ENCODE results near the gene ARHGEF16. TPM values are rescaled to one million over a fixed set of nuclear protein-coding genes. Genes with fewer than 3 reads are reported as not detected.

The ARHGEF16 gene
- total RNA-seq, 1 experiment from 2014 or later = 6.7 TPM

DNA sequence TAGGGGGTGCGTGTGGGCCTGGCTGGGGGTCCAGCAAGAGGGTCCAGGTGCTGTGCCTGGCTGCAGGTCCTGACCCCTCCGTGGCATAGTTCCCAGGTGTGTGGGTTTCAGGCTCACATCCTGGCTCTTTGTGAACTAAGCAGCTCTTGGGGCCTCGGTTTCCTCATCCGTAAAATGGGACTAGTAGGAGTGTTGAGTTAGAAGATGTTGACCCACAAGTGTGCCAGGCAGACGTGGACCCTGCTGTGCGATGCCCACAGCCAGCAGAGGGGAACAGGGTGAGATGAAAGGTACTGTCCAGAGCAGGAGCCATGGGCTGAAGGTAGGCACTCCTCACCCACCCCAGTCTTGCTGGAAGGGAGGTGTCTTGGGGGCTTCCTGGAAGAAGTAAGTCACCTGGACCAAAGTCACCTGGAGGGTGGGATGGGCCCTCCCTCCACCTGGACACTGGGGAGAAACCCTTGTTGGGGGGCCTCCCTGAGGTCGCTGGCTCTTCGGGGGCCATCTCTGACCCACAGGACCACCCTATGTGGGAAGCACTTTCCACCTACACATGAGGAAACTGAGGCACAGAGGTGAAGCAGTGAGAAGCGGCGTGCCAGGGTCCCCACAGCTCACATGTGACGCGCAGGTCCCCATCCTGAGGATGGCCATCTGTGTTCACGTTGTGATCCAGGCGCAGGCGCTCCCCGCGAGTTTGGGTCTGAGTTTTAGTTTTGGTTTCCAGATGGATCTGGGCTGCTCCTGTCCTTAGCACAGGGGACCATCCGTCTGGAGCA lies 1.4 kb downstream of the ARHGEF16 start:
- no peak for DNase-seq (ENCODE audit: extremely low read depth, low read depth)

DNA sequence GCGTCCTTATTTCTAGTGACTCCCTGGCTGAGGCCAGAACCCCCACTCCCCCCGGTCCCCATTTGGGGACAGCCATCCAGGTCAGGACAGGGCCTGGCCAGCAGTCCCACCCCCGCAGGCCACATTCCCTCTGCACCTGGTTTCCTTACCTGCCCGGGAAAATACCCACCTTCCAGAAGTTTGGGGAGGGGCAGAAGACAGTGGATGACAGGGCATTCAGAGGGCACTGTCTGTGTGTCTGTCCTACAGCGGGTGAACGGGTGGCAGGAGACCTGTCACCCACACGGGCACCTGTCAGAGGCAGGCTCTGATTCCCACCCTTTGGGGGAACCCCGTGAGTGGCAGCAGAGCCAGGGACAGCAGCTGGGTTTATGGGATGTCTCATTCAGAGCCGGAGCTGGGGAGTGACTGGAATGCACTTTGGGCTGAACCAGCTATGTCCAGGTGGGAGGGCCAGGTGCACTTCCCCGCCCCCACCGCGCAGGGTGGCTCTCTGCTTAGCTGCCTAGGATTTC lies 2.0 kb downstream of the ARHGEF16 start:
- DNase-seq (ENCODE audit: extremely low read depth, low read depth) = no peak

DNA sequence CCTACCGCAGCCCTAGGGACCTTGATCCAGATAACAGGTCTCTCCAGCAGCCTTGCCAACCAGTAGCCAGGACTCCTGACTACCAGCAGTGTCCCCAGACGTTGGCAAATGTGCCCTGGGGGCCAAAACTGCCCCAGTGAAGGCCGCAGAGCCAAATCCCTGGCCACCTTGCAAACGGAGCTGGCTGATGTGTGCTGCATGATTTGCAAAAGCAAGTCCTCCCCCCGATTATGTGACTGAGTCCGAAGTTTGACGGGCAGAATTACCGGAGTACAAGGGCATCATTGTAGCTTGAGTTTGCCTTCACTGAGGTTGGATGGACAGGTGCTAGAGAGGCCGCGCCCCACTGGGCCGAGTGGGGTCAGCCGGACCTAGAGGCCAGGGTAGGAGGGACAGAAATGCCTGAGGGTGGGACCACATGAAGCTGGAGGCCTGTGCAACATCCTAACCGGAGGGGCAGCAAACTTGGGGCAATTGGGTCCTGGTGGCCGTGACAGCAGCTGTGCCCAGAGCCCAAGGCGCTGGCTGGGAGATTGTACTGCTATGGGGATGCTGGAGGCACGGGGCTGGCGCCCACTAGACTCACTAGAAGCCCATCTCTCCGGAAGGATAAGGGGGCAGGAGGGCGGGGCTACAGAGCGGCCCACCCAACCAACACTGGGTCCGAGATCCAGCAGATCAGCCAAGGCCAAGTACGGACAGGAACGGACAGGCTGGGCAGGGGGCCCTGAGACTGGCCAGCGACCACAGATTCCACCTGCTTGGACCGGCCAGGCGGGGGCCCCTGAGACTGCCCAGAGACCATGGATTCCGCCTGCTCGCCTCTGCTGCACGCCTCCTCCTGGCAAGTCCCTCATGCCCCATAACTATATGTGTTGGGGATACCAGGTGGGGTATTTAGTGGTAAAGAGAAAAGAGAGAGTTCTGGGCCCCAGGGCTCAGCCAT lies 2.8 kb downstream of the ARHGEF16 start:
- no peak for DNase-seq (ENCODE audit: extremely low read depth, low read depth)

DNA sequence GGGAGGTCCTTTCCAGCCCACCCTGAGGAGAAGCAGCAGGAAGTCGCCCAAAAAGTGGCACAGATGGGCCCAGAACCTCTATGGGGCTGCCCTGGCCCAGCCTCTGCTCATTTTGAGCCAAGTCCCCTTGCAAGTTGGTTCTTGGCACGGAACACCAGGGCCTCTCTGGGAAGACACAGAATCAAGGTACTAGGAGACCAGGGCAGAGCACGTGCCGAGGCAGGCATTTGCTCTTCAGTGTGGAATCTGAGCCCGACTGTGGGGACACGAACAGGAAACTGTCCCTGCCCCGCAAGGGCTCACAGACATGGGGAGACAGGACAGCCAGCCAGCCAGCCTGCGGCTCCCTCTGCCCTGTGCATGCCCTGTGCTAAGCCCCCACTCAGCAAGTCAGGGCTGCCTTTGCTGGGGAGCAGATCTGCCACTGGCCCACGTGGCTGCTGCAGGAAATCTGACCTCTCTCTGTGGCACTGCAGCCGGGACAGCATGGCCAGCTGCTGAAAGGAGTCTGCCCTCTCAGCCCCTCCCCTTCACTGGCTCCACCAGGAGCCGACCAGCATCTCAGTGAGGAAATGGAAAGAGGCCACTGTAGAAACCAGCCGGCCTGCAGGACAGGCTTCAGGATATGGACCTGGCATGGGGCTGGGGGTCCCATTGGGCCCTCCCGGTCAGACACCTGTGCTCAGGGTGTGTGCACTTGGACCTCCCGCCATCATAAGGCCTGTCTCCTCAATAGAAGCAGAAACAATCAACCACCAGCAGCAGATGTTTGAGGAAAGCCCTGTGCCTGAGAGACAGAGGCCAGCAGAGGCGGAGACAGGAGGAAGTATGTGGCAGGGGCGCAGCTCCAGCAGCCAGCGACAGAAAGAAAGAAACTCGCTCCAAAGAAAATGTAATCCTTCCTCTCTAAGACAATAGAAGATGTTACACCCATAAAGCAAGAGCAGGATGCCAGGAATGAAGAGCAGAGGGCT lies 3.7 kb downstream of the ARHGEF16 start:
- DNase-seq (ENCODE audit: extremely low read depth, low read depth) = no peak

DNA sequence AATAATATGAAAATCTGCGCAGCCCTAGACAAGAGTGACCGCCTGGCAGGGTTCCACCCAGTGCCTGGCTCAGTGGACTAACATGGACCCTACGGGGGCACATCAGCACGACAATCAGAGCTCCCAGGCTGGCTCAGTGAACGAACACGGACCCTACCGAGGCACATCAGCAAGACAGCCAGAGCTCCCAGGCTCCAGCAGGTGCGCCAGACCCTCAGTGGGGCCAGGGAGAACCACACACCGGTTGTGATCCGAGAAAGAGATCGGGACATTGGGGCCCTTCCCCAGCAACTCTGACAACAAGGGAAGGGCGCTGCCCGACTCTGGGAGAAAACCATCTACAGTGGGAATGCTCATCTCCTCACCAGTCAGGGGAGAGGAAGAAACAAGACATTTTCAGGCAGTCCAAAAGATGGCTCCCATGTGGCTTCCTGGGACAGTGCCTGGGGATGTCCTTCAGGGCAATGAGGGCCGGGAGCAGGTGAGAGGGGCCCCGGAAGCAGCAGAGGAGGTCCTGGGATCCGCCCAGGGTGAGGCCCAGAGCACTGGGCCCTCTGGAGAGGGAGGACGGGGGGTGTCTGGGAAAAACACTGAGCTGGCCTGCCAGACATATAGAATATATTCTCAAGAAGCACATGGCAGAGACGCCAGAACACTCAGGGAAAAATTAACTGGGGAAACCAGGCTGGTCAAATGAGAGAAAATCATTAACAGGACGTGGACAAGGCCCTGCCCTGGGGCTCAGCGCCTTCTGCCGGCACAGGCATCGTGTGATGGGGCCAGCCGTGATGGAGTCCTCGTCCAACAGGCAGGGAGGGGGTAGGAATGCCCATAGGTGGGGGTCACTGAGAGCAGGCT lies 4.8 kb downstream of the ARHGEF16 start:
- no peak for DNase-seq (ENCODE audit: extremely low read depth, low read depth)

DNA sequence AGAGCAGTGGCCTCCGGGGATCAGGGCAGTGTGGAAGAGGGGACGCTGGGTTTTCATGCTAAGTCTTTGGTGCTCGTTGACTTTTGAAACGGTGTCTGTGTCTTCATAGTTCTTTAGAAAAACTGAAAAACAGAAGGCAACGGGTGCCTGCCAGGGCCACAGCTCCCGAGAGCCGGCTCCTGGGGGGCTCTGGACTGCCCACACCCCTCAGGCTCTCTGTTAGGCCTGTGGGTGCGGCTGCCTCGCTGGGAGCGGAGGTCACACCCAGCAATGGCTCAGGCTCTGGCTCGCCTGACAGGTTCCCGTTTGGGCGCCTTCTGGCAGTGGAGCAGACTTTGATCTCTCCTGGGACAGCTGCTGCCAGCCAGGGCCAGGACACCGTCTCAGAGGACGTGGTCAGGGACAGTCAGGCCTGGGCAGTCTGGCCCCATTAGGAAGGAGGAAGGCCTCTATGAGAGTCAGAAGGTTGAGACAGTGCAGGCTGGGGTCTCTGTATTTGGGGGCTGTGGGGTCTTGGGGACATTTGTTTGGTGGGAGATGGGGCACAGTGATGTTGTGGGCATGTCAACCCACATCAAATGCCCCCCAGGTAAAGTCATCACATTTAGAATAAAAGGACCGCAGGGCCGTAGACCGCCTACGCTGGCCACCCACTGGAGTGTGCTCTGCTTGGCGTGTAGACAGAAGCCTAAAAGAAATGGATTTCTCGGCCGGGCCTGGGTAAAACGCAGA lies 5.6 kb downstream of the ARHGEF16 start:
- no peak for DNase-seq (ENCODE audit: extremely low read depth, low read depth)

DNA sequence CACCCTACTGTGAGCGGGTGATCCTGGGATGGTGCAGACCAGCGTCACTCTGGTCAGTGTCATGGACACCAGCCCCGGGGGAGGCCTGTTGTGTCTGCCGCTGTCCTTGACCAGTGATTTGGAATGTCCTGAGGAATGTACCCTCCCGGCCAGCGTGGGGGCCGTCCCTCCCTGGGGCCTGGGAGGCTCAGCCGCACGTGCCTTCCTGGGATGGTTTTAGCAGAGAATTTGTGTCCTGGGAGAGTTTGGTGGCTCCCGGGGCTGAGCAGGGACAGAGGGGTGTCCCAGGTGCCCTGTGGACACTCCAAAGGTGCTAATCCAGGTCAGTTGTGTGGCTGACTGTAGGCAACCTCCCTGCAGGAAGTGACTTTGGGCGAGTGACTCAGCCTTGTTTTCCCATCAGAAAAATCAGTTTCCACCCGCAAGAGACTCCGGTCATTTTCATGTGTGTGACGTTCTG lies 6.2 kb downstream of the ARHGEF16 start:
- DNase-seq (ENCODE audit: extremely low read depth, low read depth) = no peak

DNA sequence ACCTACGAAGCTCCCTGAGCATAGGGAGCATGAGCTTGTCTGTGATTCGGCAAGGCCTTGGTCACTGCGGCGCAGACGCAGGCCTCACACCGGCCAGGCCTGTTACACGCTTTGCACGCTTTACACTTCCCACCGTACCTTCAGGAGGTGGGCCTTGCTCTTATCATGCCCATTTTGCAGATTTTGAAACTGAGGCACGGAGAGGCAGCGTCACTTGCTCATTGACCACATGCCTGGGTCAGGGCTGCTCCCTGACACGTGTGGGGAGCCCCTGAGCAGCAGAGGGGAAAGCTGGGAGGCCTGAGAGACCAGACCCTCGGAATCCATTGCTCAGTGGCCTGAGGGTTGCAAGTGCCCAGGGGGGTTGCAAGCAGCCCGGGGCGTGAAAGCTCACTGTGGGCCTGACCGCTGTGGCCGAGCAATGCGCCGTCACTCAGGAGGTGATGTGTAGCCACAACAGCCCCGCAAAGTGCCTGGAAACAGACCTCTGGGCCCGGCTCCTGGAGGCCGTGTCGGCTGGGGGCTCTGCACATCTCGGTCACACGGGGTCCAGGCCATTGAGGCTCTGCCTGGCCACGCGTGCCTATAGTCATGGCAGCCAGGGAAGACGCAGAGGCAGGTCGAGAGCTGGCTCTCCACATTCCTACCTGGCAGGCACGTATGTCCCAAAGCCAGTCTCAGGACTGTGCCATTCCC lies 6.9 kb downstream of the ARHGEF16 start:
- no peak for DNase-seq (ENCODE audit: extremely low read depth, low read depth)

DNA sequence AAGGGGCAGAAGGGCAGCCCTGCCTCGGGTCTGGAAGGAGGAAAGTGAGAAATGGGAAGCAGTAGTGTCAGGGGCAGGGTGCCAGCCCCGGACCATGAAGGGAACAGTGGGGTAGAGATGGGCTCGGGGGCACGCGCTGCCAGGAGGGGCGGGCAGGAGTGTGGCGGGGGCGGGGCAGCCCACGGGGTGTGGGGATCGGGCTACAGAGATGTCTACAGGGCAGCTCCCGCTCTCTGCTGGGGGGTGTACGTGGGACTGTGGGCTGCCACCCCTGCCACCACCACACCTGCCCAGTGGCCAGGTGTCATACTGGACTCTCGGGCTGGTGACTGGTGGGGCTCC lies 7.4 kb downstream of the ARHGEF16 start:
- no peak for DNase-seq (ENCODE audit: extremely low read depth, low read depth)

DNA sequence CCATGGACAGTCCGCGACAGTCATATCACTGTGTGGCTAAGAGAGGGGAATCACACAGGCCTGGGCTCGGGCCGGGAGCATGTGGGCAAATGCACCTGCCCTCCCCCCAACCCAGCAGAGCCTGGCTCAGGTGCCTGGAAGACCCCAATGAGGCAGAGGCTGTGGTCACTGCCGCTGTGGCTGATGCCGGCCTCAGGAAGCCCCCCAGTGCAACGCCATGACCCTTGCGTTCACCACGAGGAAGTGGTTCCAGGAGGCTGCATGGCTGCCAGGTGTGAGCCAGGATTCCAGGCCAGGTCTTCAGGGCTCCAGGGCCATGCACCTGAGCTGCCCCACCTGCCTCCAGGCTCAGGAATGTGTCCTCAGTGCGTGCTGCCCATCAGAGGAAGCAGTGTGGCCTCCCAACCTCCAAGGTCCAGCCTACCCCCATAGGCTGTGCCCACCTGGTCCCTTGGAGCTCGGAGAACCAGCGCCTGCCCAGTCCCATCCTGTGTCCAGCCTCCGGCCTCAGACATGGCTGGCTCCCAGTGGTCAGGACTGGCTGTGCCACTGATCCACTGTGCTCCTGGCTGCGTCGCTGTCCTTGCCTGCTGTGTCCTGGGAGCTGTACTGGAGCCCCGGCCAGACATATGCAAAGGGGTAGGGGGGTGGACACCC lies 8.0 kb downstream of the ARHGEF16 start:
- no peak for DNase-seq (ENCODE audit: extremely low read depth, low read depth)

DNA sequence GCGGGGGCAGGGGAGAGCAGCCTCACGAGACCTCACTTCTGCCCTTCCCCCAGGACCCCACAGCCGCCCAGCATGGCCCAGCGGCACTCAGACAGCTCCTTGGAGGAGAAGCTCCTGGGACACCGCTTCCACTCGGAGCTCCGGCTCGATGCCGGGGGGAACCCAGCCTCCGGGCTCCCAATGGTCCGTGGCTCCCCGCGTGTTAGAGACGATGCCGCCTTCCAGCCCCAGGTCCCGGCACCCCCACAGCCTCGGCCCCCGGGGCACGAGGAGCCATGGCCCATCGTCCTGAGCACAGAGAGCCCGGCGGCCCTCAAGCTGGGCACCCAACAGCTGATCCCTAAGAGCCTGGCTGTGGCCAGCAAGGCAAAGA lies 8.5 kb downstream of the ARHGEF16 start:
- no peak for DNase-seq (ENCODE audit: extremely low read depth, low read depth)

DNA sequence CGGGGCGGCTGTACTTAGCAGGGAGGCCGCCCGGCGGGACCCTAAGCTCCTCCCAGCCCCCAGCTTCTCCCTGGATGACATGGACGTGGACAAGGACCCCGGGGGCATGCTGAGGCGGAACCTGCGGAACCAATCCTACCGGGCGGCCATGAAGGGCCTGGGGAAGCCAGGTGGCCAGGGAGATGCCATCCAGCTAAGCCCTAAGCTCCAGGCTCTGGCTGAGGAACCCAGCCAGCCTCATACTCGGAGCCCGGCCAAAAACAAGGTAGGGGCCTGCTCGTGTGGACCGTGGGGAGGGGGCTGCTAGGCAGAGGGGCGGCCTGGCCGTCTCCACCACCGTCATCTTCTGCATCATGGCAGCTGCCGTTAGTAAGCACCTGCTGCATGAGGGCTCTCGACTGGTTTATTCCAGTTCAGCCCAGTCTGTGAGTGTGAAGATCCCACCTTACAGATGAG lies 9.0 kb downstream of the ARHGEF16 start:
- no peak for DNase-seq (ENCODE audit: extremely low read depth, low read depth)

DNA sequence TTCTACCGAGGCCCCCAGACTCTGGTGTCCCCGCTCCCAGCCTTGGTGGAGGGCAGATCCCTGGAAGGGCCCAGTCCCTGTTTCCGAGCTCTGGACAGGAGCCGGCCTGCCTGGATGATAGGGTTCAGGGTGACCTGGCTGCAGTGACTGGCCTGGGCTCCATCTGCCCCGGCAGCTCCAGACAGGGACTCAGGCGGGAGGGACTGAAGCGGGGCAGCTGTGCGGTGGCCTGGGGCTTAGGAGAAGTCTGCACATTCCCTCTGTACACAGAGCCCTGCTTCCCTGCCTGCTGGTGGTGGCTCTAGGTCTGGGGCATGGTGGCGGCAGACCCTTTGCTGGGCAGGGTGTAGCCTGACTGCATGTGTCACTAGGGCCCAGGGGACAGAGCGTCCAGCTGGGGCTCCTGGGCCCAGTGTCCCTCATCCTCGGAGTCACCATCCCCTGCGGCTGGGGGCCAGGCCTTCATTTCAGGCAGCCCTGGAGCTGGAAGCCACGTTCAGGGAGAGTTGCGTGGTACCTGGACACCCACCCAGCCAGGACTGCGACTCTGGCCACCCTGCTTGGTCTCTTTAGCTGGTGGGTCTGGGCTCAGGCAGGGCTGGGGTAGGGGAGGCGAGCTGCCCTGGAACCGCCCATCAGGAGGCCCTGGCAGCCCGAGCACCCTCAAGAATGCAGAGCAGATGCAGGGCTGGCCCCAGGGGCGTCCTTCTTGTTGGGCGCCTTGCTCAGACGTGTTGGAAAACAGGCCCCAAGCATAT lies 9.6 kb downstream of the ARHGEF16 start:
- no peak for DNase-seq (ENCODE audit: extremely low read depth, low read depth)

DNA sequence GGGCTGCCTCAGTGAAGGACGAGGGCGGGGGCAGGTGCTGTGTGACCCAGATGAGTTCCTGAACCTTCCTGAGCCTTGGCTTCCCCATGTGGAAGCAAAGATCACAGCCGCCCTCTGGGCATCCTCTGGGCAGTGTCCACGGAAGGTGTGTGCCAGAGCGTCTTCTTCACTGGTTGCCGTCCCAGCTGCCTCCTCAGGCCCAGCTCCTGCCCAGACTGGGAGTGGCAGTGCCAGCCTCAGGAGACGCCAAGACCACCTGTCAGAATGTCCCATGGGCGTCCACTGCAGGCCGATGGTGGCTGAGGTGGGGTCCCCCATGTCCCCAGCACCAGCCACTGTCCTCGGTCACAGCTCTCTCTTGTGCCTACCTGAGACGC lies 10.2 kb downstream of the ARHGEF16 start:
- no peak for DNase-seq (ENCODE audit: extremely low read depth, low read depth)

DNA sequence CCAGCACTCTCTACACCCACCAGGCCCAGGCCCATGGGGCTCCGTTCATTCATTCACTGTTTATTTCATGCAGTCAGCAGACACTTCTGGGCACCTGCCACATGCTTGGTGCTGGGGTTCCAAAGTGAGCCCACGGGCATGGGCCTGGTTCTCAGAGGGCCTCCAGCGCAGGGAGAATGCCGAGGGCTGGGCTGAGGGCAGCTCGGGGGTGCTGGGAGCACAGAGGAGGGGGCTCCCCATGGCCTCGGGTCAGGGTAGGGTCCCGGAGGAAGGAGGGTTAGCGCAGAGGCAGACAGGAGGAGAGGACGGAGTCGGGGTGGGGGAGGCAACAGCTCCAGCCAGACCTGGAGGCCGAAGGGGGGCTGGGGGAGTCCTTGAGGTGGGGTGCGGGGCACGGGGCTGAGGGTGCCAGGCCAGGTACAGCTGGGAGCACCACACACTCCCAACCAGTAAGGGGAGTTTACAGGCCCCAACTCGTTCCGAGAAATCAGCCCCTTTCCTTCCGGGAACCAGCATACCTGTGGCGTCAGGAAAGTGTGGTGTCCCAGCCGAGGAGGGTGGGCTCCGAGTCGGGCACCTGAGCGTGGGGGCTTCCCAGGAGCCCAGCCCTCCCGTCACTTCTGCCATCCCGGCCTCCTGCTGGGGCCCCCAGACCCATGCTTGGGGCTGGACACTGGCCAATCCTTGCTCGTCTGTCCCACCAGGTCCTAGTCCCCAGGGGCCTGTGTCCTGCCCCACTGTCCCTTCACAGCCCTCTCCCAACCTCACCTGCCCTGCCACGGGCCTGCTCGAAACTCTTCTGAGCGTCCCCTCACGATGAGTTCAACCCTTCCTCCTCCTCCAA lies 10.8 kb downstream of the ARHGEF16 start:
- no peak for DNase-seq (ENCODE audit: extremely low read depth, low read depth)

DNA sequence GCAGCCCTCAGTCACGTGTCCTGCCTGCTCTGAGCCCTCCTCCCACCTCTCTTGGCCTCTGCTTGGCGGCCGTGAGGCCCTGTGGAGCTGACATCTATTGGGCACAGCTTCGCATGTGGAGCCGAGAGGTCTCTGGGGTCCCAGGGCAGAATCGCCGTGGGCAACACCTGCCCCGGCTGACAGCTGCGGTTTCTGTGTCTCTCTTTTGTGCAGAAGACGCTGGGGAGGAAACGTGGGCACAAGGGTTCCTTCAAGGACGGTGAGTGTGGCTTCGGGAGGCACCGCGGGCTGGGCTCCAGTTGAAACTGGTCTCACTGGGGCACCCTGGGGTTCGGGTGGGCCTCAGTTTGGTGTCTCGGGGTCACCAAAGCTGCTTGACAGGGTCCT lies 11.5 kb downstream of the ARHGEF16 start:
- no peak for DNase-seq (ENCODE audit: extremely low read depth, low read depth)
